Middle frontal gyrus (tissue), 1 donor: ENCODE results near the gene STIM2.
"Not testable (repeated sequence)": the region's sequence is repeated elsewhere in the genome, so short reads cannot be mapped to it uniquely, and the experiment has no call there.

Experiments used
- DNase-seq: peaks from one replicate; pipeline ENCODE4 v3.0.0-alpha.2; 2015; ENCODE audit warnings: low spot score; ENCODE audit errors: extremely low spot score

Gene STIM2

DNA sequence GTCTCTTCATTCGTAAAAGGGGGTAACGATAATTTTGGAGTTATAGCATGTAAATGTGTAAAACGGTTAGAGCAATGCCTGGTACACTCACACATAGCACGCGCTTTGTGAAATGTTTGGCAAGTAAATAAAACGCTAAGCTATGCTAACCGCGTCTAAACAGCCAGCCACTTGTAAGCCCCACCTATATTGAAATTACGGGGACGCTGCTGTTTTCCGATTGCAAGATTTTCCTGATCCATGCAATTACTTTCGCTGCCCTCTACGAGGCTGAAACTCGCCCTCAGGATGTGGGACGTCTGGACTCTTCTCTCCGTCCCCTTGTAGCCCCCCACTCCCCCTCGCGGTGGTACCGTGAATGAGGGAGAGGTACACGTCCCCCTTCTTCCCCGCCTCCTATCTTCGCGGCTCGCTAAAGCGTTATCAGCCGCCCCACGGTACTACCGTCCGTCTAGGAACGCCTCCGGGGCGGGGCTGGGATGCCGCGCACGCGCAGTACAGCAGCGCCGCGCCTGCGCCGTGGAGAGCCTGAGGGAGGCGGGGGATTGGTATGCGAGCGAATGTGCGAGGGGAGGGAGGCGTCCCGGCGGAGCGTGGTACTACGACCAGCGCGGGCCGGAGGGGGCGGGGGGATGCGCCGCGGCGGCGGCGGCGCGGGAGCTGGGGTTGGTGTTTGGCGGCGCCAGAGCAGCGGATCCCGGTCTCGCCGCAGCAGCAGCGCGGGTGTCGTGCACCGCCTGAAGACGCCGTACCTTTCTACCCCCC is at the start of gene STIM2:
Gene STIM2, plus strand, starts transcription at position 685 of the 765 bp plus-strand sequence.
- peak; percentile 96 for DNase-seq

DNA sequence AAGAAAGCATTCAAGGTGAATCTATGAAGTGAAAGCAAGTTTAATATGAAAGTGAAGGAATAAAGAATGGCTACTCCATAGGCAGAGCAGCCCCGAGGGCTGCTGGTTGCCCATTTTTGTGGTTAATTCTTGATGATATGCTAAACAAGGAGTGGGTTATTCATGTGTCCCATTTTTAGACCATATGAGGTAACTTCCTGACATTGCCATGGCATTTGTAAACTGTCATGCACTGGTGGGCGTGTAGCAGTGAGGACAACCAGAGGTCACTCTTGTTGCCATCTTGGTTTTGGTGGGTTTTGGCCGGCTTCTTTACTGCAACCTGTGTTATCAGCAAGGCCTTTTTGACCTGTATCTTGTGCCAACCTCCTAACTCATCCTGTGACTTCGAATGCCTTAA is 49.1 kb upstream of the STIM2 start:
- not testable (repeated sequence) for DNase-seq

- no peak for DNase-seq
Measured at GRCh38 chr4:26812049-26812714, 48.5 kb upstream of the STIM2 start.

GRCh38 chr4:26813698-26814097 is 46.9 kb upstream of the STIM2 start:
- no peak for DNase-seq

GRCh38 chr4:26815199-26815598 is 45.4 kb upstream of the STIM2 start:
- DNase-seq = no peak

DNA sequence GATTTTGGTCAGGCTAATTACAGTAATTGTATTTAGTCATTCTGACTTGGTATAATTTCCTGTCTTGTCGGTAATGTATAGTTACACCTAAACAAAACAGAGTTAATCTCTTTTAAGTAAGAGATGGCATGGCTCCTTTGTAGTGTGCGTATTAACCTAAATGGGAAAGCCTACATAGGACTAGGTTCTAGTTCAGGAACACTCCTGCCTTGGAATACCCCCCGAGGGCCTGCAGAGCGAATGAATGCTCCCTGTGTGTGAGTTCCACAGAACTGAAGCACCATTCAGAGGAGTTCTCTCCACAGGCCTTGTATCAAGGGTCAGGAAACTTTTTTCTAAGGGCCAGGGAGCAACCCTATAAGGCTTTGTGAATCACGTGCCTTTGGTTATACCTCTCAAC is 44.9 kb upstream of the STIM2 start:
- no peak for DNase-seq

DNA sequence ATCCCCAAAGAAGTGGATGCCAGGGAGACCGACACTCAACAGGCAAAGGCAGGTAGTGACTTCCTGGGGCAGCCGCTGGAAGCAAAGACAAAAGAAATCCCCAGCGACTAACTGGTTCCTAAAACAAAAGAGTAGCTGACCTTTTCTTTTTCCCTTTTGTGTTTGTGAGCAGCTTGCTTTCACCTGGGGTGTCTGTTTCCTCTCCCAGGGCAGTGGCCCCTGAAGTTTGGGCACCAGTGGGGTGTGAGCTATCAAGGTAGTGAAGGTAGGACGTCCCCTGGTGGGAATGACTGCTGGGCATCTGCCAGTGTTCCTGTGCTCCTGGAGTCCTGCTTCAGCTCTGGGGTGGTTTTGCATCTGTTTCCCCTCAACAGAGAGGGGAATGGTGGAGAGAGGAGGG is 41.6 kb upstream of the STIM2 start:
- DNase-seq = no peak

- no peak for DNase-seq
Measured at GRCh38 chr4:26819478-26820095, 41.1 kb upstream of the STIM2 start.

DNA sequence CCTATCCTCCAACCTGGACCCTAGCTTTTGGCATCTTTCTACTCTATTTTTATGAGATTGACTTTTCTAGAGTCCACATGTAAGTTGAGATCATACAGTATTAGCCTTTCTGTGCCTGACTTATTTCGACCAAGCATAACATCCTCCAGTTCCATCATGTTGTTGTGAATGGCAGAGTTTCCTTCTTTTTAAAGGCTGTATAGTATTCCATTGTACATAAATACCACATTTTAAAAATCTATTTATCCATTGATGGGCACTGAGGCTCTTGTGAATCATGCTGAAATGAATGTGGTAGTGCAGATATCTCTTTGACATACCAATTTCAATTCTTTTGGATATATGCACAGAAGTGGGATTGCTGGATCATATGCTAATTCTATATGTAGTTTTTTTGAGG is 40.3 kb upstream of the STIM2 start:
- DNase-seq = no peak

GRCh38 chr4:26821031-26821430 is 39.6 kb upstream of the STIM2 start:
- no peak for DNase-seq

- no peak for DNase-seq
Measured at GRCh38 chr4:26821677-26822503, 38.8 kb upstream of the STIM2 start.

DNA sequence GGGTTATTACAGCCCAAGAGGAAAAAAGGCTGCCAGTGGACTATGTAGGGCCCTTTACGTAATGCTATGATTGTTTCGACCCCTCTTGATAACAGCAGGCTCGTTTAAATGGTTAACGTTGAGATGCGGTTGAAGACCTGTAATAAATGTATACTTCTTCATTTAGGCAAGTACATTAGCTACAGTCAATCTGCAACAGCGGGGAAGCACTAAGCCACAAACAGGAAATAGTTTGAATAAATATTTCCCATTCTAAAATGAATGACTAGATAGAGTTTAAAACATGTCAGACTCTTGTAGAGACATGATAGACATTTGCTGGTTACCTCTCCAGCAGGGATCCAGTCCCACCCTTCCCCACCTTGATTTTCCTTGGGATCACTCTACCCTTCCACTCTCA is 38.1 kb upstream of the STIM2 start:
- DNase-seq = no peak

DNA sequence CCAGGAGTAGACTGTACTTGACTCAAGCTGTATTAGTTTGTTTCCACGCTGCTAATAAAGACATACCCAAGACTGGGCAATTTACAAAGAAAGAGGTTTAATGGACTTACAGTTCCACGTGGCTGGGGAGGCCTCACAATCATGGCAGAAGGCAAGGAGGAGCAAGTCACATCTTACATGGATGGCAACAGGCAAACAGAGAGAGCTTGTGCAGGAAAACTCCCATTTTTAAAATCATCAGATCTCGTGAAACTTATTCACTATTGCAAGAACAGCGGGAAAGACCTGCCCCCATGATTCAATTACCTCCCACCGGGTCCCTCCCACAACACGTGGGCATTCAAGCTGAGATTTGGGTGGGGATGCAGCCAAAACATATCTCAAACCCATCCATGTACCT is 37.7 kb upstream of the STIM2 start:
- DNase-seq = not testable (repeated sequence)

- DNase-seq = no peak
Measured at GRCh38 chr4:26823583-26823982, 37.1 kb upstream of the STIM2 start.

- no peak for DNase-seq
Measured at GRCh38 chr4:26824667-26825066, 36.0 kb upstream of the STIM2 start.

DNA sequence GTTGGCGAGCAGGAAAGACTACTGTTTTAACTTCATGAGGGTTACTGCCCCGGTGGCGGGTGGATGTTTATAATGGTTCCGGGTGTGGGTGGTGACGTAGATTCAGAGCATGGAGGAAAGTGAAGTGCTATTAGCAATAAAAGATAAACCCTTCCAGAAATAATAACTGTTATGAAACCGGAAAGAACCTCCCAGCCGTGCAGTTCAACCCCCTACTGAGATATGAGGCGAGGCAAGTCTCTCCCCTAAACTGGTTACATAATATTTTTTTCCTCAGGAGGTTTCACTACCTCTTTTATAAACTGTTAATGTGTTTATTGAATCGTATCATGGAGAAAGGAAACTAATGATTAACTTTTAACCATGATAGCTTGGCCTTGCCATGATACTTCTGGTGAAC is 33.9 kb upstream of the STIM2 start:
- DNase-seq = no peak

DNA sequence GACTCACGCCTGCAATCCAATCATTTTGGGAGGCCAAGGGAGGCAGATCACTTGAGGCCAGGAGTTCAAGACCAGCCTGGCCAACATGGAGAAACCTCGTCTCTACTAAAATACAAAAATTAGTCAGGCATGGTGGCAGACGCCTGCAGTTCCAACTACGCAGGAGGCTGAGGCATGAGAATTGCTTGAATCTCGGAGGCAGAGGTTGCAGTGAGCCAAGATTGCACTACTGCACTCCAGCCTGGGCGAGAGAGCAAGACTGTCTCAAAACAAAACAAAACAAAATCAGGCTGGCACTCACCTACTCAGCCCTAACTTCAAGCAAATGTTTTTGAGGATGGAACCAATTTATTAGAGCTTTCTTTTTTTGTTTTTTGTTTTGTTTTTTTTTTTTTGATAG is 33.3 kb upstream of the STIM2 start:
- not testable (repeated sequence) for DNase-seq

DNA sequence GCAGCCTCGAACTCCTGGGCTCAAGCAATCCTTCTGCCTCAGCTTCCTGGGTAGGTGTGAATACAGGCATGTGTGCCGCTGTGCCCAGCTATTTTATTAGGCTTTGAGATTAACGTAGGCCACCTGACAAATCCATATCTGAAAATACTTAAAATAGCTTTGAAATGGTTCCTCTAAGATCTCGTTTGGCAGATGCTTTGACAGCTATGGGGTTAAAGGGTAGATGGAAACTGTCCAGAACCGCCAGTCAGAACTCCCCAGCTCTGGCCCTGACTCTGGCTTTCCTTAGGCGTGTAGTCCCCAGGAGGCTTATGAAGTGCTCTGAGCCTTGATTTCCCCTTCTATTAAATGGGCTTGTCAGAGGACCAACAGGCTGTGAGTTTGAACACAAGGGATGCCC is 32.8 kb upstream of the STIM2 start:
- no peak for DNase-seq

- DNase-seq = no peak
Measured at GRCh38 chr4:26829018-26829417, 31.6 kb upstream of the STIM2 start.

- no peak for DNase-seq
Measured at GRCh38 chr4:26830033-26830432, 30.6 kb upstream of the STIM2 start.

DNA sequence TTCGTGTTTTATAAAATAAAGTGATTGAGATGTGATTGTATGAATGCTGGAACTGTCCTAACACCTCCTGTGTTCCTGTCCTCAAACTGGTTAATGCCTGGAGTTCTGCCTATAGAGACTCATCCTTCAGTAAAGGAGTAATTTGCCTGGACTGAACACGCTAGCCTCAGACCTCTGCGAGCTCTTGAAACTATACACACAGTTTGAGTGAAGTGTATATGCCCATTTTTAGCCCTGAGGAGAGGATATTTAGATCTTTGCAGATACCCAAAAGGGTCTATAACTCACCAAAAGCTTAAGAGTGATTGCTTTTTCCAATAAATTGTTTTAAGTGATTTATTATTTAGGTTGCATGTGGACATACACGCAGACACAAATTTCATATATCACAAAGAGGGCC is 29.9 kb upstream of the STIM2 start:
- no peak for DNase-seq

DNA sequence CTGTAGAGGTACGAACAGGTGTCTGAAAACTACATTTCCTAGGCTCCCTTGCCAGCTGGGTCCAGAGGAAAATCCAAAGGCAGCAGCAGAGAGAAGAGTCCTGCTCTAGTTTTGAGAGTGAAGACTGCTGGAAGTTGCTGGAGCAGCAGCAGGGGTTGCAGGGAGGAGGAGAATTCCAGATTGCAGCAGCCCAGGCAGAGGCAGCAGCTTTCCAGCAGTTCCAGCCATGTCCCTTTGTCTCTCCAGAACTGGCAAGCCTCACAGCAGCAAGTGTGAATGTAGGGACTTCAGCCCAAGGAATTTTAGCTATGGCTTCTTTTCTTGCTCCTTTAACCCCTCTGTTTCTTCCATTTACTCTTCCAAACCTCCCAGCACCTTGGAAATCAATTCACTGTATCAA is 24.1 kb upstream of the STIM2 start:
- no peak for DNase-seq
